Neural cell (in vitro differentiated cells): ENCODE measurements around the gene KCNJ5. TPM values are rescaled to one million over a fixed set of nuclear protein-coding genes. Genes with fewer than 3 reads are reported as not detected.

Experiments used
- H2AFZ ChIP-seq: fragments of 200-600, 300-800 bp; sonication (generic), shearing (Covaris generic); 2 replicates; pipeline ENCODE4 v1.6.0; 2014; ENCODE audit warnings: low read depth, mild to moderate bottlenecking, antibody characterized with exemption, low read length, moderate library complexity
- H3F3A ChIP-seq: fragments of 200-600 bp; shearing (Covaris generic); 2 replicates; pipeline ENCODE4 v1.6.1; 2016; ENCODE audit warnings: mild to moderate bottlenecking, moderate library complexity, mixed read lengths, antibody characterized with exemption, low read length; ENCODE audit not compliant: insufficient read depth, poor library complexity, severe bottlenecking
- H3K27ac ChIP-seq: fragments of 200-600, 300-800 bp; sonication (generic), shearing (Covaris generic); 2 replicates; pipeline ENCODE4 v1.5.1; 2014; ENCODE audit warnings: mild to moderate bottlenecking, low read length, moderate library complexity
- H3K27me3 ChIP-seq: fragments of 300-800, 200-600 bp; sonication (generic), shearing (Covaris generic); 2 replicates; pipeline ENCODE4 v1.6.0; 2014; ENCODE audit warnings: mild to moderate bottlenecking, low read depth, low read length, moderate library complexity; ENCODE audit not compliant: insufficient read depth
- H3K36me3 ChIP-seq: fragments of 300-800, 200-600 bp; sonication (generic), shearing (Covaris generic); 2 replicates; pipeline ENCODE4 v1.5.1; 2014; ENCODE audit warnings: mild to moderate bottlenecking, antibody characterized with exemption, low read length, moderate library complexity; ENCODE audit not compliant: insufficient read depth
- H3K4me2 ChIP-seq: fragments of 300-800, 200-600 bp; sonication (generic), shearing (Covaris generic); 2 replicates; pipeline ENCODE4 v1.6.0; 2014; ENCODE audit warnings: mild to moderate bottlenecking, low read length
- H3K4me3 ChIP-seq: fragments of 300-800, 200-600 bp; sonication (generic), shearing (Covaris generic); 2 replicates; pipeline ENCODE4 v1.5.1; 2014; ENCODE audit warnings: mild to moderate bottlenecking, low read length, moderate library complexity
- H3K79me2 ChIP-seq: fragments of 200-600 bp; shearing (Covaris generic); replicated peaks from 2 replicates; pipeline ENCODE4 v1.6.0; 2014; ENCODE audit warnings: mild to moderate bottlenecking, low read length, moderate library complexity; ENCODE audit not compliant: insufficient read depth
- H3K9ac ChIP-seq: fragments of 300-800, 200-600 bp; sonication (generic), shearing (Covaris generic); 2 replicates; pipeline ENCODE4 v1.6.1; 2016; ENCODE audit warnings: mild to moderate bottlenecking, low read length, mixed read lengths
- H3K9me2 ChIP-seq: fragments of 200-600 bp; shearing (Covaris generic); 2 replicates; pipeline ENCODE4 v1.6.1; 2016; ENCODE audit warnings: mild to moderate bottlenecking, low read length, mixed read lengths; ENCODE audit not compliant: insufficient read depth
- H3K9me3 ChIP-seq: fragments of 200-600, 300-800 bp; sonication (generic), shearing (Covaris generic); 2 replicates; pipeline ENCODE4 v1.6.1; 2016; ENCODE audit warnings: mild to moderate bottlenecking, mixed run types, low read length, moderate library complexity, mixed read lengths
- H4K20me1 ChIP-seq: fragments of 200-600 bp; shearing (Covaris generic); 2 replicates; pipeline ENCODE4 v1.6.1; 2016; ENCODE audit warnings: mild to moderate bottlenecking, mixed run types; ENCODE audit not compliant: insufficient read depth
- EP300 ChIP-seq: fragments of 450-650 bp; conservative IDR thresholded peaks from 2 replicates; pipeline ENCODE4 v1.6.1; 2014; ENCODE audit warnings: antibody characterized with exemption, mild to moderate bottlenecking, moderate library complexity; ENCODE audit not compliant: poor library complexity, severe bottlenecking
- EZH2 ChIP-seq: fragments of 200-600, 300-800 bp; shearing (Covaris generic), sonication (generic); IDR thresholded peaks from 2 replicates; pipeline ENCODE4 v1.6.1; 2014; ENCODE audit warnings: antibody characterized with exemption, low read length, borderline replicate concordance, mild to moderate bottlenecking; ENCODE audit not compliant: insufficient read depth, poor library complexity, severe bottlenecking
- MXI1 ChIP-seq: fragments of 450-650 bp; conservative IDR thresholded peaks from 2 replicates; pipeline ENCODE4 v1.6.1; 2014; ENCODE audit warnings: antibody characterized with exemption, mild to moderate bottlenecking; ENCODE audit not compliant: poor library complexity, severe bottlenecking
- POLR2AphosphoS5 ChIP-seq: IDR thresholded peaks from 2 replicates; pipeline ENCODE4 v1.6.1; 2012
- RAD21 ChIP-seq: fragments of 450-650 bp; conservative IDR thresholded peaks from 2 replicates; pipeline ENCODE4 v1.6.1; 2014; ENCODE audit warnings: antibody characterized with exemption, mild to moderate bottlenecking, moderate library complexity
- REST ChIP-seq: IDR thresholded peaks from 2 replicates; pipeline ENCODE4 v1.6.1; 2012; ENCODE audit warnings: borderline replicate concordance
- SMC3 ChIP-seq: fragments of 450-650 bp; conservative IDR thresholded peaks from 2 replicates; pipeline ENCODE4 v1.6.1; 2014; ENCODE audit warnings: antibody characterized with exemption, mild to moderate bottlenecking, moderate library complexity; ENCODE audit not compliant: poor library complexity
- polyA plus RNA-seq: library from polyadenylated mRNA; depleted of rRNA; stranded (reverse); fragments of >200 nt; gene quantifications from 2 replicates; pipeline ENCODE4 v1.2.3, GENCODE V29; 2014
- TF ChIP-seq, protein P1 (sequence below): fragments of 450-650 bp; IDR thresholded peaks from 2 replicates; pipeline ENCODE4 v1.5.1; 2014; ENCODE audit warnings: antibody characterized with exemption, mild to moderate bottlenecking, moderate library complexity; ENCODE audit not compliant: poor library complexity, severe bottlenecking

Gene KCNJ5
- polyA plus RNA-seq, 1 donor from 2014 or later: 1.1 TPM

DNA sequence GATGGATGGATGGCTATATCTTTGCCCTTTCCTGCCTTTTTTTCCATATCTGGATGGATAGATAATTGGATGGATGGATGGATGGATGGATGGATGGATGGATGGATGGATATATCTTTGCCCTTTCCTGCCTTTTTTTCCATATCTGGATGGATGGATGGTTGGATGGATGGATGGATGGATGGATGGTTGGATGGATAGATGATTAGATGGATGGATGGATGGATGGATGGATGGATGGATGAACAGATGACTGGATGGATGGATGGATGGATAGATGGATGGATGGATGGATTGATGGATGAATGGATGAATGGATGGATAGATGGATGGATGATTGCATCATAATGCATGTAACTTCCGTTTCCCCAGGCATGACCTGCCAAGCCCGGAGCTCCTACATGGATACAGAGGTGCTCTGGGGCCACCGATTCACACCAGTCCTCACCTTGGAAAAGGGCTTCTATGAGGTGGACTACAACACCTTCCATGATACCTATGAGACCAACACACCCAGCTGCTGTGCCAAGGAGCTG, 24.9 kb downstream of the KCNJ5 start:
- no peak overlapping the region for H3K4me3 ChIP-seq
- no peak overlapping the region for H2AFZ ChIP-seq
- H3K9me3 ChIP-seq: no peaks in the 10 kb centered on the region

DNA sequence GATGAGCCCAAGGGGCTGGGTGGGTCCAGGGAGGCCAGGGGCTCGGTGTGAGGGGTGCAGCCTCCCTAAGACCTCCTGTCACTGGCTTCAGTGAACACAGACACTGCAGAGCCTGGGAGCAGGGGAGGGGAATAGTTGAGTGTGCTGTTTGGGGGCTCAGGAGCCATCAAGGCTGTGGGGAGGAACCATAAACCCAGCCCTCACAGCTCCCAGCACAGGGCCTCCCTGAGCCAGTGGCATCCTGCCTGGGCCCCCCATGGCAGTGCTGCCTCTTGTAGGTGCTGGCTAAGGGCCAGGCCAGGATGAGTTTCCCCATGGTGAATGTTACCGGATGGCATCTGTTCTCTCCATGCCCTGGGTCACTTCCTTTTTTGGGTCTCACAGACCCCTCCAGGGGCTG, 25.5 kb downstream of the KCNJ5 start:
- H3K79me2 ChIP-seq: no peaks in the 10 kb centered on the region
- no peaks in the 10 kb centered on the region for H3K36me3 ChIP-seq
- H3K9ac ChIP-seq: no peak overlapping the region
- no peaks in the 10 kb centered on the region for H3K27me3 ChIP-seq
- TF ChIP-seq POLR2AphosphoS5 (no peak), EZH2 (no peak), RAD21 (no peak), SMC3 (no peak), EP300 (no peak), REST (no peak)
- TF ChIP-seq, protein P1, sequence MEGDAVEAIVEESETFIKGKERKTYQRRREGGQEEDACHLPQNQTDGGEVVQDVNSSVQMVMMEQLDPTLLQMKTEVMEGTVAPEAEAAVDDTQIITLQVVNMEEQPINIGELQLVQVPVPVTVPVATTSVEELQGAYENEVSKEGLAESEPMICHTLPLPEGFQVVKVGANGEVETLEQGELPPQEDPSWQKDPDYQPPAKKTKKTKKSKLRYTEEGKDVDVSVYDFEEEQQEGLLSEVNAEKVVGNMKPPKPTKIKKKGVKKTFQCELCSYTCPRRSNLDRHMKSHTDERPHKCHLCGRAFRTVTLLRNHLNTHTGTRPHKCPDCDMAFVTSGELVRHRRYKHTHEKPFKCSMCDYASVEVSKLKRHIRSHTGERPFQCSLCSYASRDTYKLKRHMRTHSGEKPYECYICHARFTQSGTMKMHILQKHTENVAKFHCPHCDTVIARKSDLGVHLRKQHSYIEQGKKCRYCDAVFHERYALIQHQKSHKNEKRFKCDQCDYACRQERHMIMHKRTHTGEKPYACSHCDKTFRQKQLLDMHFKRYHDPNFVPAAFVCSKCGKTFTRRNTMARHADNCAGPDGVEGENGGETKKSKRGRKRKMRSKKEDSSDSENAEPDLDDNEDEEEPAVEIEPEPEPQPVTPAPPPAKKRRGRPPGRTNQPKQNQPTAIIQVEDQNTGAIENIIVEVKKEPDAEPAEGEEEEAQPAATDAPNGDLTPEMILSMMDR: no peak
- no peak overlapping the region for H2AFZ ChIP-seq
- no peaks in the 10 kb centered on the region for H3F3A ChIP-seq
- H4K20me1 ChIP-seq: no peaks in the 10 kb centered on the region
- H3K4me3 ChIP-seq: no peak overlapping the region
- no peak overlapping the region for H3K4me2 ChIP-seq
- H3K9me2 ChIP-seq: no peaks in the 10 kb centered on the region
- H3K9me3 ChIP-seq: no peaks in the 10 kb centered on the region
- H3K27ac ChIP-seq: no peak overlapping the region

More for the DNA sequence above, 24.9 kb downstream of the KCNJ5 start:
- Histone ChIP-seq H4K20me1 (no peaks in the 10 kb centered on the region), H3K9ac (no peak overlapping the region), H3K27me3 (no peaks in the 10 kb centered on the region), H3K4me2 (no peak overlapping the region), H3K36me3 (no peaks in the 10 kb centered on the region), H3K9me2 (no peaks in the 10 kb centered on the region), H3K27ac (no peak overlapping the region), H3K79me2 (no peaks in the 10 kb centered on the region), H3F3A (no peaks in the 10 kb centered on the region)
- TF ChIP-seq SMC3: no peak

- Histone ChIP-seq H3F3A (no peaks in the 10 kb centered on the region), H3K4me2 (no peak overlapping the region), H3K9ac (no peak overlapping the region), H3K9me3 (no peaks in the 10 kb centered on the region), H3K4me3 (no peak overlapping the region), H3K79me2 (no peaks in the 10 kb centered on the region), H3K27me3 (no peaks in the 10 kb centered on the region), H3K36me3 (no peaks in the 10 kb centered on the region), H4K20me1 (no peaks in the 10 kb centered on the region), H3K9me2 (no peaks in the 10 kb centered on the region), H2AFZ (no peak overlapping the region), H3K27ac (no peak overlapping the region)
- no peak for TF ChIP-seq RAD21
- TF ChIP-seq EZH2: no peak
- TF ChIP-seq MXI1: no peak
Observed at GRCh38 chr11:128917144-128917724, 26.1 kb downstream of the KCNJ5 start.
